Lung (tissue), 12 donors: Measurements from ENCODE around the gene TBX6. TPM values are rescaled to one million over a fixed set of nuclear protein-coding genes. Genes with fewer than 3 reads are reported as not detected.

Source experiments
- ATAC-seq: fragments of 200-7000 bp; cut with Tn5 transposase; one replicate; pipeline ENCODE4 v1.9.1; 2020; ENCODE audit warnings: moderate number of reproducible peaks; ENCODE audit not compliant: insufficient read depth, low FRiP score
- DNase-seq, 3 donors: peaks; one replicate each; pipeline ENCODE4 v3.0.0-alpha.2; 2013 to 2017
- H3K27ac ChIP-seq, 2 donors: one replicate each; pipeline ENCODE4 v1.5.1; 2013; ENCODE audit warnings: mild to moderate bottlenecking in 2 of 2, moderate library complexity in 2 of 2, control low read depth in 1 of 2, inconsistent platforms in 1 of 2, low read depth in 1 of 2, low read length in 1 of 2
- H3K27me3 ChIP-seq, 3 donors: one replicate each; pipeline ENCODE4 v1.5.1; 2013; ENCODE audit warnings: low read length in 2 of 3; ENCODE audit not compliant: control insufficient read depth in 3 of 3, insufficient read depth in 3 of 3
- H3K36me3 ChIP-seq, 4 donors: one replicate each; pipeline ENCODE4 v1.5.1; 2013; ENCODE audit warnings: low read length in 4 of 4, mild to moderate bottlenecking in 1 of 4, moderate library complexity in 1 of 4; ENCODE audit not compliant: control insufficient read depth in 4 of 4, insufficient read depth in 4 of 4
- H3K4me1 ChIP-seq, 5 donors: one replicate each; pipeline ENCODE4 v1.5.1; 2013; ENCODE audit warnings: low read length in 5 of 5, mild to moderate bottlenecking in 2 of 5, moderate library complexity in 1 of 5; ENCODE audit not compliant: control insufficient read depth in 5 of 5, insufficient read depth in 5 of 5
- H3K4me3 ChIP-seq: one replicate; pipeline ENCODE4 v1.5.1; 2013; ENCODE audit warnings: mild to moderate bottlenecking, control low read depth, moderate library complexity
- H3K9ac ChIP-seq, 2 donors: one replicate each; pipeline ENCODE4 v1.5.1; 2013; ENCODE audit warnings: low read length in 2 of 2, control low read depth in 1 of 2; ENCODE audit not compliant: insufficient read depth in 1 of 2
- H3K9me3 ChIP-seq, 4 donors: one replicate each; pipeline ENCODE4 v1.5.1; 2013; ENCODE audit warnings: low read length in 3 of 4, mild to moderate bottlenecking in 1 of 4, moderate library complexity in 1 of 4; ENCODE audit not compliant: control insufficient read depth in 4 of 4, insufficient read depth in 3 of 4
- CTCF ChIP-seq: IDR thresholded peaks from 2 replicates; pipeline ENCODE4 v1.5.1; 2012; ENCODE audit warnings: mild to moderate bottlenecking; ENCODE audit errors: control extremely low read depth, extremely low read depth
- WGBS, 2 donors: extraction: QIAGEN DNeasy Blood & Tissue Kit; methylation state at CpG; one replicate each; pipeline ENCODE4 v1.1.7; 2013; 5-methylcytosine and 5-hydroxymethylcytosine counted together
- polyA plus RNA-seq, 2 donors: library from polyadenylated mRNA; stranded (reverse); fragments of 200-250 nt; gene quantifications; one replicate each; pipeline ENCODE4 v1.2.1, GENCODE V29; 2013
- total RNA-seq, 2 donors: library from RNA; depleted of rRNA in 1 of 2; stranded (reverse); fragments of >200 nt in 1 of 2; gene quantifications; one replicate each; pipeline ENCODE4 v1.2.1, GENCODE V29; 2014 to 2021
- donor health status: control.
- donor health status: control.
- donor health status: Bipolar disorder and iron deficiency.
- donor health status: healthy.
- donor health status: DM: yes; HTN: yes; CAD: no.

Gene TBX6
- total and polyA plus RNA-seq, 4 donors = 0.60 to 1.7 (median 1.3) TPM

GRCh38 chr16:30064729-30065101, 27.0 kb downstream of the TBX6 start:
- TF ChIP-seq CTCF = no peak
- Histone ChIP-seq H3K9me3 (no peaks in the 10 kb centered on the region), H3K27me3 (no peaks in the 10 kb centered on the region), H3K27ac (peak overlapping the region; percentile 97 to 99), H3K36me3 (peaks cover 5 to 26% (median 24%) of the 10 kb centered on the region in 4 donors), H3K4me3 (peak overlapping the region; percentile 68), H3K9ac (peak overlapping the region; percentile 64 to 83), H3K4me1 (peaks cover 7 to 35% (median 20%) of the 10 kb centered on the region in 5 donors)
- DNase-seq = no peak
- 0 to 1% methylated on average over 13 to 25 of the region's 25 CpGs for WGBS, 2 donors
- no peak for ATAC-seq

DNA sequence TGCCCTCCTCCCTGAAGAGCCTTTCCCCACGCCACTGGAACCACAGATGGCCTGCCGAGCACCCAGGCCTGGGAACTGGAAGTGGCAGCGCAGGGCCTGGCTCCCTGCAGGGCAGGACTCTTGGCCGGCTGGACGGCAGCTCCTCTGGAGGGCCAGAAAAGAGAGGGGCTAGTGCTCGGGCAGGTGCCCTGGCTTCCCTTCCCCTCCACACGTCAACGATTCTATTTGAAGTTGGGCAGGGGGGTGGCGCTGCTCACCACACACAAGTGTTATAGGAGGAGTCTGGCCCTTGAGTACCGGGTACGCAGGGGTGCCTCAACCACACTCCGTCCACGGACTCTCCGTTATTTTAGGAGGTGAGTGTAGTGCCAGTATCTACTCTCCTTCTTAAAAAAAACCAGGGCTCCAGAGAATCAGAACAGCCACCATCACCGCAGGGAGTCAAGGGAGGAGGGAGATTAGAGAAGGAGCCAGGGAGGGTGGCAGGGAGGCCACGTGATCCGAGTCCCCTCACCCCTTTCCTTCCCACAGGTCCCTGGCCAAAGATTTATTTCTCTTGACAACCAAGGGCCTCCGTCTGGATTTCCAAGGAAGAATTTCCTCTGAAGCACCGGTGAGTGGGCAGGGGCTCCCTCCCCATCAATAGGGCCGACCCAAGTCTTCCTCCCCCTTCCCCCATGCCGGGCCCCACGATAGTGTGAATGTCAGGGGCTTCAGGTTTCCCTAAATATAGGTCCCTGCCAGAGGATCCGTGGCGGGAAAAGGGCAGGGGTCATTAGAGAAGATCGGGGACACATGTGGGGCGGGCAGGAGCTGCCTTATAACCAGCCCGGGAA, 27.6 kb downstream of the TBX6 start:
- H3K27me3 ChIP-seq = no peaks in the 10 kb centered on the region
- peak; percentile 16 for TF ChIP-seq CTCF

GRCh38 chr16:30063278-30063892, 28.3 kb downstream of the TBX6 start:
- Histone ChIP-seq H3K9me3 (no peaks in the 10 kb centered on the region), H3K36me3 (peaks cover 0 to 14% (median 12%) of the 10 kb centered on the region in 4 donors), H3K27me3 (no peaks in the 10 kb centered on the region), H3K27ac (peak overlapping the region; percentile 97 to 99), H3K9ac (peak overlapping the region in 1 of 2 donors; percentile 38), H3K4me1 (peaks cover 7 to 35% (median 17%) of the 10 kb centered on the region in 5 donors), H3K4me3 (no peak overlapping the region)
- ATAC-seq (no peak), DNase-seq (no peak)
- TF ChIP-seq CTCF = no peak
- WGBS, 2 donors = 58 to 62% methylated on average over 12 of the region's 12 CpGs

More for the DNA sequence above, 27.6 kb downstream of the TBX6 start:
- 4% methylated on average over 27 of the region's 27 CpGs for WGBS, 2 donors
- Histone ChIP-seq H3K4me1 (peaks cover 7 to 35% (median 17%) of the 10 kb centered on the region in 5 donors), H3K4me3 (peak overlapping the region; percentile 68), H3K36me3 (peaks cover 0 to 20% (median 19%) of the 10 kb centered on the region in 4 donors), H3K9me3 (no peaks in the 10 kb centered on the region), H3K27ac (peak overlapping the region; percentile 97 to 99), H3K9ac (peak overlapping the region; percentile 64 to 83)
- ATAC-seq (no peak), DNase-seq (peak; percentile 60 to 79 (median 70))
